GM18505 (cell line): ENCODE data around the gene BBX.
"Not testable (repeated sequence)": the region's sequence is repeated elsewhere in the genome, so short reads cannot be mapped to it uniquely, and the experiment has no call there.

Experiments
- ATAC-seq: cut with Tn5 transposase; IDR thresholded peaks from one replicate; pipeline ENCODE4 v1.9.1; 2021; ENCODE audit not compliant: unreplicated experiment
- POLR2A ChIP-seq: IDR thresholded peaks from 4 replicates; pipeline ENCODE4 v1.6.1; 2011; ENCODE audit warnings: borderline replicate concordance; ENCODE audit not compliant: insufficient read depth, insufficient read length; ENCODE audit errors: extremely low read depth

Gene BBX

GRCh38 chr3:107562969-107563529 is 40.3 kb downstream of the BBX start:
- no peak for ATAC-seq
- TF ChIP-seq POLR2A, result no peak

- not testable (repeated sequence) for ATAC-seq
Measured at GRCh38 chr3:107565244-107565643, 42.5 kb downstream of the BBX start.

DNA sequence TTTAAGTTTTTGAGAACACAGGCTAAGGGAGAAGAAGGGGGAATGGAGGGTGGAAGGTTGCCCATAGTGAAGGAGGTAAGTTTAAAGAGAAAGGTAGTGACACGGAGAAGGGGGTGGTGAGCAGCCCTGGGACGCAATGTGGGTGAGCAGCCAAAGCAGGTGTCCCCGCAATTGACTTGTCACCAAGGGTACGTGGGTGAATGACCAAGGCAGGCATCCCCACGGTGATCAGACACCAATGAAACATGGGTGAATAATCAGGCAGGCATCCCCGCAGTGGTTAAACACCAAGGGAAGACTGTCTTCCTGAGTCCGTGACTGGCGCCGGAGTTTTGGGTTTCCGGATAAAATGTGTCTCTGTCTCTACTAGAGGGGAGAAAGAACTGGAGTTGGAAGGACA is 48.3 kb downstream of the BBX start:
- ATAC-seq, result not testable (repeated sequence)

GRCh38 chr3:107571492-107571891 is 48.7 kb downstream of the BBX start:
- ATAC-seq, result not testable (repeated sequence)

GRCh38 chr3:107574650-107575049 is 51.9 kb downstream of the BBX start:
- ATAC-seq, result peak; percentile 59
- no peak for TF ChIP-seq POLR2A

DNA sequence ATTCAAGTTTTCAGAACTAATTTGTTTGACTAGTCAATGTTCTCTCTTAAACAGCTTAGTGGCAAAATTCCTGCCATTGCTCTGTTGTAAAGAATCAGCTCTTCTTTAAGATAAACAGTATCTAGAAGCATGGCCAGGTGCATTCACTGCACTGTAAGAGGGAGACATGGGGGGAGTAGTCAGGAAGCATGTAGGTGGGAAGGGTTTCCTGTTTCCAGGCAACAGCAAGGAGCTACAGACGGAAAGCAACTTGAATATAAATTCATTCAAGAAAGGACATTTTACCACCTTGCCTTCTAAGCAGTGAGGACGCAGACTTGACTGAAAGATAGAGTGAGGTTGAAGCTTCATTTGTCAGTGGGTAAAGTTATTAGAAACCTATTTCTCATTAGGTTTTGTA is 55.3 kb downstream of the BBX start:
- TF ChIP-seq POLR2A, result no peak
- ATAC-seq, result no peak

GRCh38 chr3:107578523-107578922 is 55.8 kb downstream of the BBX start:
- no peak for TF ChIP-seq POLR2A
- no peak for ATAC-seq

GRCh38 chr3:107579371-107579770 is 56.6 kb downstream of the BBX start:
- no peak for TF ChIP-seq POLR2A
- no peak for ATAC-seq

- TF ChIP-seq POLR2A, result no peak
- ATAC-seq, result no peak
Measured at GRCh38 chr3:107581230-107581629, 58.5 kb downstream of the BBX start.

DNA sequence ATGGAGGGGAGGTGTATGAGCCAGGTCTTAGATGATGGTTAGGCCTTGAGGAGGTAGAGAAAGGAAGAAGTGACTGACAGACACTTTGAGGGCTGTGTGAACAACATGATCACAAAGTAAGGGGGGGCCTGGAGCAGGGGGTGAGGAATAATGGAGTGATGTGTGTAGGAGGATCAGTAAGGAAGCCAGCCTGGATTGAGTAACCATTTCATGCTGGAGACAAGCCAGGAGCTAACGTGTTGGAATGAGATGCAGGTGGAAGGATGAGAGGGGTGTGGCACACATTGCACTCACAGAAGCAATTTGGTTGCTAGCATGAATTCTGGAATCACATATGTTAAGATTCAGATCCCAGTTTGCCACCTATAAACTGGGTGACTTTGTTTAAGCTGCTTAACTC is 65.5 kb downstream of the BBX start:
- TF ChIP-seq POLR2A, result no peak
- ATAC-seq, result no peak

DNA sequence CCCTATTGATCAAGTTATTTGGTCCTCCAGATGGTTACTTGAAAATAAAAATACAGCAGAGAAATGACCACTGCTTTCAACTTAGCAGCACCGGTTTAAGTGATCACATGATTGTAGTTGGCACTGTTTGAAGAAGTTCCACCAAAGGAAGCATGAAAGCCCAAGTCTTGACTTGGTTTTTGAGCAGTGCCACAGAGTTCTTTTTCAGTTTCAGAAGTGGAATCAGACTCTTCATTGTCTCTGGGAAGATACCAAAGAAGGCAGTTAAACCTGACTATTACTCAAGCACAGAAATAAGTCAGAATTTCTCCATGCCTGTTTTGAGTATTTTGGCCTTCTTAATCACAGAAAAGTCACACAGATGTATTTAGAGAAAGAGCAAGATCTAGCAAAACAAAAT is 66.7 kb downstream of the BBX start:
- TF ChIP-seq POLR2A, result no peak
- ATAC-seq, result peak; percentile 85

- TF ChIP-seq POLR2A, result no peak
Measured at GRCh38 chr3:107590786-107591185, 68.0 kb downstream of the BBX start.

DNA sequence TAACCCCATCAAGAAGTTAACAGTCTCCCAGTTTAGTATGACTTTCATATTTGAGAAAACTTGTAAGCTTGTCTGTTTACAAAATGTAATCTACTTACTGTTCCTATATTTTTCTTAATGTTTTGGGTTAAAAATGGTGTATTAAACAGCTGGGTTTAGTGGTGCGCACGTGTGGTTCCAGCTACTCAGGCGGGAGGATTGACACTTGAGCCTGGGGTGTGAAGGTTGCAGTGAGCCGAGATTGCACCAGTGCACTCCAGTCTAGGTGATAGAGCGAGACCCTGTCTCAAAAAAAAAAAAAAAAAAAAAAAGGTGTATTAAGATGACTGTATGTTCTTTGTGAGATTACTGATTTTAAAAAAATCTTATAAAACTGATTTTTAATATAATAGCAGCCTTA is 69.3 kb downstream of the BBX start:
- no peak for ATAC-seq
- TF ChIP-seq POLR2A, result no peak

More at GRCh38 chr3:107590786-107591185, 68.0 kb downstream of the BBX start:
- no peak for ATAC-seq

GRCh38 chr3:107594870-107595269 is 72.1 kb downstream of the BBX start:
- ATAC-seq, result no peak
- TF ChIP-seq POLR2A, result no peak

DNA sequence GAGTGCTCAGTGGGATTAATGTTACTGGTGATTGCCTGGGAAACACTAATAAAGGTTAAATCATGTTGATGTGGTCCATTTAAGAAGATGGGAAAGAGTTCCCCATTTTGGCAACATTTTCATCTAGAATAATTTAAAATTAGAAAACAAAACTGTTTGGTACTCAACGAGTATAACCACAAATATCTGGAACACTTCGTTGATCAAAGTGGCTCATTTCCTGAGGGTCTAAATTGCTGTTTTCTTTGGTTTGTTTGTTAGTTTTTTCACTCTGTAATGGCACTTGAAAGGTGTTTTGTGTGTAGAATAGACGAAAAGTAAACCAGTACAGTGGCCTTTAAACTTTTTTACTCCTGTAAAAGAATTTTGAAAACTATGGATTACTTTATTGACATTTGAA is 73.9 kb downstream of the BBX start:
- no peak for TF ChIP-seq POLR2A
- no peak for ATAC-seq
